DMS114 treated with DMSO at 0.1 percent for 48 hours (cell line): ENCODE measurements around the gene POLR2F.

Experiments
- DNase-seq: peaks from one replicate; lab custom pipeline; 2025; ENCODE audit not compliant: unreplicated experiment; lab: John Stamatoyannopoulos, UW

The POLR2F gene

GRCh38 chr22:37999640-38000272 lies 46.3 kb downstream of the POLR2F start:
- no peak for DNase-seq

- DNase-seq, result no peak
Observed at GRCh38 chr22:38005943-38006342, 52.4 kb downstream of the POLR2F start.

- DNase-seq, result no peak
Observed at GRCh38 chr22:38006906-38007305, 53.4 kb downstream of the POLR2F start.

GRCh38 chr22:38007330-38007902 lies 53.9 kb downstream of the POLR2F start:
- no peak for DNase-seq

GRCh38 chr22:38009000-38009806 lies 55.7 kb downstream of the POLR2F start:
- DNase-seq, result no peak

GRCh38 chr22:38012604-38013072 lies 59.1 kb downstream of the POLR2F start:
- no peak for DNase-seq

- no peak for DNase-seq
Observed at GRCh38 chr22:38014083-38014482, 60.6 kb downstream of the POLR2F start.

GRCh38 chr22:38016182-38017151 lies 63.0 kb downstream of the POLR2F start:
- no peak for DNase-seq

- no peak for DNase-seq
Observed at GRCh38 chr22:38017272-38017920, 63.9 kb downstream of the POLR2F start.

- no peak for DNase-seq
Observed at GRCh38 chr22:38017939-38018885, 64.7 kb downstream of the POLR2F start.
